Right atrium auricular region (tissue), 2 donors: ENCODE results near the gene TUBGCP6. TPM values are rescaled to one million over a fixed set of nuclear protein-coding genes. Genes with fewer than 3 reads are reported as not detected.

Experiments used
- DNase-seq: peaks from one replicate; pipeline ENCODE4 v3.0.0-alpha.2; 2019; ENCODE audit warnings: low spot score
- H3K27ac ChIP-seq, 2 donors: fragments of 200-600 bp; sonication (generic); 1 replicate in 1 of 2; 2 replicates in 1 of 2; pipeline ENCODE4 v1.5.1; 2016 to 2019
- H3K27me3 ChIP-seq, 2 donors: fragments of 200-600 bp; sonication (generic); one replicate each; pipeline versions ENCODE4 v1.5.1 to v1.6.0; 2017 to 2019
- H3K36me3 ChIP-seq: fragments of 200-600 bp; sonication (generic); one replicate; pipeline ENCODE4 v1.5.1; 2016
- H3K4me1 ChIP-seq, 2 donors: fragments of 200-600 bp; sonication (generic); one replicate each; pipeline versions ENCODE4 v1.5.1 to v1.6.0; 2017 to 2019
- H3K4me3 ChIP-seq, 2 donors: fragments of 200-600 bp; sonication (generic); 1 replicate in 1 of 2; 2 replicates in 1 of 2; pipeline ENCODE4 v1.5.1; 2017 to 2019; ENCODE audit warnings: mild to moderate bottlenecking in 1 of 2, moderate library complexity in 1 of 2
- H3K9me3 ChIP-seq, 2 donors: fragments of 200-600 bp; sonication (generic); one replicate each; pipeline ENCODE4 v1.5.1; 2019
- CTCF ChIP-seq, 2 donors: fragments of 200-600 bp; sonication (generic); IDR thresholded peaks; one replicate each; pipeline ENCODE4 v1.5.1; 2019; ENCODE audit warnings: antibody characterized with exemption in 2 of 2
- total RNA-seq, 2 donors: library from RNA; depleted of rRNA; stranded (reverse); fragments of >200 nt; gene quantifications; one replicate each; pipeline ENCODE4 v1.1.0, GENCODE V29; 2016

The TUBGCP6 gene
- total RNA-seq, 2 donors from 2014 or later, result 19.5 to 22.1 TPM

GRCh38 chr22:50190182-50190940 lies 54.5 kb downstream of the TUBGCP6 start:
- Histone ChIP-seq H3K4me3 (peak overlapping the region; percentile 41 to 51), H3K36me3 (peaks cover 19% of the 10 kb centered on the region), H3K9me3 (no peaks in the 10 kb centered on the region), H3K27ac (peak overlapping the region; percentile 84 to 90), H3K27me3 (no peaks in the 10 kb centered on the region), H3K4me1 (peaks cover 3 to 46% of the 10 kb centered on the region in 2 donors)
- peak; percentile 79 for DNase-seq
- peak in 1 of 2 donors; percentile 60 for TF ChIP-seq CTCF (IDR thresholded peaks at IDR 0.05)

- no peaks in the 10 kb centered on the region for H3K9me3 ChIP-seq
- no peak for TF ChIP-seq CTCF (IDR thresholded peaks at IDR 0.05)
- DNase-seq, result no peak
- H3K36me3 ChIP-seq, result peaks cover 17% of the 10 kb centered on the region
- peak overlapping the region; percentile 84 to 90 for H3K27ac ChIP-seq
- H3K4me3 ChIP-seq, result peak overlapping the region in 1 of 2 donors; percentile 51
- H3K4me1 ChIP-seq, result peaks cover 5 to 52% of the 10 kb centered on the region in 2 donors
- H3K27me3 ChIP-seq, result no peaks in the 10 kb centered on the region
These were observed 55.0 kb downstream of the TUBGCP6 start for GRCh38 chr22:50189849-50190181.

- TF ChIP-seq CTCF (IDR thresholded peaks at IDR 0.05), result no peak
- peak overlapping the region; percentile 84 to 90 for H3K27ac ChIP-seq
- H3K4me1 ChIP-seq, result peaks cover 5 to 57% of the 10 kb centered on the region in 2 donors
- peaks cover 12% of the 10 kb centered on the region for H3K36me3 ChIP-seq
- H3K9me3 ChIP-seq, result no peaks in the 10 kb centered on the region
- no peaks in the 10 kb centered on the region for H3K27me3 ChIP-seq
- DNase-seq, result no peak
- H3K4me3 ChIP-seq, result peak overlapping the region in 1 of 2 donors; percentile 51
These were observed 55.5 kb downstream of the TUBGCP6 start for GRCh38 chr22:50189184-50189848.

GRCh38 chr22:50188356-50188755 lies 56.5 kb downstream of the TUBGCP6 start:
- no peak for TF ChIP-seq CTCF (IDR thresholded peaks at IDR 0.05)
- no peaks in the 10 kb centered on the region for H3K27me3 ChIP-seq
- peaks cover 3% of the 10 kb centered on the region for H3K36me3 ChIP-seq
- H3K9me3 ChIP-seq, result no peaks in the 10 kb centered on the region
- H3K4me1 ChIP-seq, result peaks cover 5 to 66% of the 10 kb centered on the region in 2 donors
- H3K4me3 ChIP-seq, result no peak overlapping the region
- peak overlapping the region in 1 of 2 donors; percentile 84 for H3K27ac ChIP-seq
- no peak for DNase-seq

GRCh38 chr22:50186761-50187523 lies 57.9 kb downstream of the TUBGCP6 start:
- H3K4me3 ChIP-seq, result peak overlapping the region; percentile 80 to 83
- no peaks in the 10 kb centered on the region for H3K9me3 ChIP-seq
- no peaks in the 10 kb centered on the region for H3K27me3 ChIP-seq
- H3K4me1 ChIP-seq, result peaks cover 5 to 74% of the 10 kb centered on the region in 2 donors
- no peak for TF ChIP-seq CTCF (IDR thresholded peaks at IDR 0.05)
- H3K36me3 ChIP-seq, result no peaks in the 10 kb centered on the region
- no peak for DNase-seq
- H3K27ac ChIP-seq, result peak overlapping the region; percentile 67 to 85
